SK-N-SH treated with all-trans-retinoic acid at 6 μM for 48 hours (cell line): ENCODE measurements around the gene DOCK2.

ENCODE experiments used
- ATAC-seq: fragments of 200-7000 bp; cut with Tn5 transposase; 3 replicates; pipeline ENCODE4 v1.9.1; 2020; ENCODE audit warnings: mild to moderate bottlenecking, moderate library complexity
- ARNTL ChIP-seq: fragments of 450-650 bp; formaldehyde crosslinking; IDR thresholded peaks from 2 replicates; pipeline ENCODE4 v1.5.0; 2020; ENCODE audit warnings: low read depth, mild to moderate bottlenecking, moderate library complexity, borderline replicate concordance
- BACH2 ChIP-seq: fragments of 250-450 bp; sonication (Bioruptor Pico); IDR thresholded peaks from 2 replicates; pipeline ENCODE4 v1.9.0; 2021; ENCODE audit warnings: mild to moderate bottlenecking, borderline replicate concordance
- CREB5 ChIP-seq: fragments of 250-450 bp; sonication (Bioruptor Pico); IDR thresholded peaks from 2 replicates; pipeline ENCODE4 v1.5.1; 2020; ENCODE audit warnings: low read depth, mild to moderate bottlenecking, moderate library complexity
- CSDC2 ChIP-seq: fragments of 250-450 bp; sonication (Bioruptor Pico); IDR thresholded peaks from 2 replicates; pipeline ENCODE4 v1.5.0; 2020; ENCODE audit warnings: mild to moderate bottlenecking, moderate library complexity
- CSRNP3 ChIP-seq: fragments of 250-450 bp; sonication (Bioruptor Pico); IDR thresholded peaks from 2 replicates; pipeline ENCODE4 v1.5.1; 2021; ENCODE audit warnings: mild to moderate bottlenecking, moderate library complexity
- ESRRG ChIP-seq: fragments of 250-450 bp; sonication (Bioruptor Pico); IDR thresholded peaks from 2 replicates; pipeline ENCODE4 v1.6.1; 2021; ENCODE audit warnings: mild to moderate bottlenecking
- GLIS3 ChIP-seq: fragments of 250-450 bp; sonication (Bioruptor Pico); IDR thresholded peaks from 2 replicates; pipeline ENCODE4 v1.5.0; 2020; ENCODE audit warnings: mild to moderate bottlenecking, moderate library complexity
- ISL1 ChIP-seq: fragments of 250-450 bp; sonication (Bioruptor Pico); IDR thresholded peaks from 2 replicates; pipeline ENCODE4 v2.1.2; 2022; ENCODE audit warnings: mild to moderate bottlenecking, moderate library complexity
- OSR1 ChIP-seq: fragments of 250-450 bp; sonication (Bioruptor Pico); IDR thresholded peaks from 2 replicates; pipeline ENCODE4 v1.8.0; 2022; ENCODE audit warnings: moderate library complexity, mild to moderate bottlenecking, inconsistent platforms
- PATZ1 ChIP-seq: fragments of 250-450 bp; sonication (Bioruptor Pico); IDR thresholded peaks from 2 replicates; pipeline ENCODE4 v1.8.0; 2020; ENCODE audit warnings: mild to moderate bottlenecking, moderate library complexity, borderline replicate concordance
- PPARA ChIP-seq: fragments of 250-450 bp; sonication (Bioruptor Pico); IDR thresholded peaks from 2 replicates; pipeline ENCODE4 v1.5.0; 2020; ENCODE audit warnings: mild to moderate bottlenecking, borderline replicate concordance
- RARB ChIP-seq: fragments of 250-450 bp; sonication (Bioruptor Pico); IDR thresholded peaks from 2 replicates; pipeline ENCODE4 v1.8.0; 2021; ENCODE audit warnings: mild to moderate bottlenecking, moderate library complexity
- SNAI2 ChIP-seq: fragments of 250-450 bp; sonication (Bioruptor Pico); IDR thresholded peaks from 2 replicates; pipeline ENCODE4 v1.5.0; 2020; ENCODE audit warnings: mild to moderate bottlenecking, moderate library complexity
- TCF4 ChIP-seq: fragments of 250-450 bp; sonication (Bioruptor Pico); IDR thresholded peaks from 2 replicates; pipeline ENCODE4 v1.8.0; 2021; ENCODE audit warnings: mild to moderate bottlenecking, moderate library complexity, borderline replicate concordance
- TOX ChIP-seq: fragments of 250-450 bp; sonication (Bioruptor Pico); IDR thresholded peaks from 2 replicates; pipeline ENCODE4 v1.8.0; 2021; ENCODE audit warnings: mild to moderate bottlenecking, moderate library complexity, borderline replicate concordance
- TSHZ2 ChIP-seq: fragments of 250-450 bp; sonication (Bioruptor Pico); IDR thresholded peaks from 2 replicates; pipeline ENCODE4 v1.5.0; 2020; ENCODE audit warnings: mild to moderate bottlenecking, moderate library complexity
- ZC3H10 ChIP-seq: fragments of 250-450 bp; sonication (Bioruptor Pico); IDR thresholded peaks from 2 replicates; pipeline ENCODE4 v1.5.1; 2021; ENCODE audit warnings: mild to moderate bottlenecking, moderate library complexity
- ZFP3 ChIP-seq: fragments of 250-450 bp; sonication (Bioruptor Pico); IDR thresholded peaks from 2 replicates; pipeline ENCODE4 v1.5.0; 2020; ENCODE audit warnings: mild to moderate bottlenecking, moderate library complexity
- ZFP30 ChIP-seq: fragments of 450-650 bp; formaldehyde crosslinking; IDR thresholded peaks from 2 replicates; pipeline ENCODE4 v1.5.0; 2022; ENCODE audit warnings: mild to moderate bottlenecking, moderate library complexity
- ZNF565 ChIP-seq: fragments of 450-650 bp; formaldehyde crosslinking; conservative IDR thresholded peaks from 2 replicates; pipeline ENCODE4 v1.5.0; 2020; ENCODE audit warnings: low read depth, mild to moderate bottlenecking, moderate library complexity
- ZNF70 ChIP-seq: fragments of 450-650 bp; formaldehyde crosslinking; IDR thresholded peaks from 2 replicates; pipeline ENCODE4 v1.5.0; 2020; ENCODE audit warnings: mild to moderate bottlenecking, moderate library complexity
- ZNF8 ChIP-seq: fragments of 450-650 bp; formaldehyde crosslinking; IDR thresholded peaks from 2 replicates; pipeline ENCODE4 v1.5.0; 2020; ENCODE audit warnings: mild to moderate bottlenecking, moderate library complexity

DOCK2 gene

GRCh38 chr5:169864483-169864882 lies 227.4 kb downstream of the DOCK2 start:
- TF ChIP-seq ZNF70 (CRISPR knock-in tag) (no peak), CSRNP3 (CRISPR knock-in tag) (no peak), GLIS3 (CRISPR knock-in tag) (no peak), CREB5 (CRISPR knock-in tag) (no peak), ESRRG (no peak), PPARA (no peak), TOX (CRISPR knock-in tag) (no peak), OSR1 (no peak), TSHZ2 (CRISPR knock-in tag) (no peak), ZFP30 (CRISPR knock-in tag) (no peak), RARB (CRISPR knock-in tag) (no peak), PATZ1 (CRISPR knock-in tag) (no peak), ISL1 (CRISPR knock-in tag) (no peak), ZC3H10 (CRISPR knock-in tag) (no peak), CSDC2 (CRISPR knock-in tag) (no peak), ZFP3 (CRISPR knock-in tag) (no peak), ZNF8 (no peak), ZNF565 (CRISPR knock-in tag) (no peak), BACH2 (CRISPR knock-in tag) (no peak), SNAI2 (no peak)
- TF ChIP-seq, all 23 proteins: peak for 0
- no peak for ATAC-seq

GRCh38 chr5:169867347-169867746 lies 230.3 kb downstream of the DOCK2 start:
- no peak for TF ChIP-seq TSHZ2 (CRISPR knock-in tag)
- no peak for TF ChIP-seq CSDC2 (CRISPR knock-in tag)
- TF ChIP-seq ARNTL (CRISPR knock-in tag) = no peak
- TF ChIP-seq ISL1 (CRISPR knock-in tag) = no peak
- TF ChIP-seq TCF4 (CRISPR knock-in tag) = no peak
- no peak for TF ChIP-seq GLIS3 (CRISPR knock-in tag)
- no peak for TF ChIP-seq ZNF565 (CRISPR knock-in tag)
- no peak for TF ChIP-seq ZNF70 (CRISPR knock-in tag)
- no peak for TF ChIP-seq OSR1
- no peak for TF ChIP-seq ZFP30 (CRISPR knock-in tag)
- TF ChIP-seq ZNF8 = no peak
- no peak for ATAC-seq
